Spleen (tissue), 11 donors: ENCODE data around the gene TMEM126A. TPM values are rescaled to one million over a fixed set of nuclear protein-coding genes. Genes with fewer than 3 reads are reported as not detected.

ENCODE experiments used
- DNase-seq: peaks from one replicate; pipeline ENCODE4 v3.0.0-alpha.2; 2020
- H3K27ac ChIP-seq, 8 donors: fragments of 200-600 bp; sonication (generic) in 7 of 8; 1 replicate in 4 of 8; 2 replicates in 4 of 8; pipeline versions ENCODE4 v1.5.0 to v1.8.0; 2016 to 2021; ENCODE audit warnings: inconsistent platforms in 4 of 8, mild to moderate bottlenecking in 4 of 8, moderate library complexity in 1 of 8
- H3K27me3 ChIP-seq, 7 donors: fragments of 200-600 bp; sonication (generic) in 6 of 7; replicated peaks in 1 of 7; 1 replicate in 4 of 7; 2 replicates in 3 of 7; pipeline versions ENCODE4 v1.5.0 to v1.8.0; 2016 to 2021; ENCODE audit warnings: inconsistent platforms in 3 of 7, mild to moderate bottlenecking in 1 of 7
- H3K36me3 ChIP-seq, 6 donors: fragments of 200-600 bp; sonication (generic) in 5 of 6; 1 replicate in 4 of 6; 2 replicates in 2 of 6; pipeline versions ENCODE4 v1.5.0 to v1.8.0; 2016 to 2021; ENCODE audit warnings: inconsistent platforms in 2 of 6
- H3K4me1 ChIP-seq, 6 donors: fragments of 200-600 bp; sonication (generic) in 5 of 6; 1 replicate in 3 of 6; 2 replicates in 3 of 6; pipeline versions ENCODE4 v1.5.0 to v1.8.0; 2016 to 2021; ENCODE audit warnings: inconsistent platforms in 3 of 6
- H3K4me3 ChIP-seq, 8 donors: fragments of 200-600 bp; sonication (generic) in 7 of 8; 1 replicate in 4 of 8; 2 replicates in 4 of 8; pipeline versions ENCODE4 v1.5.0 to v1.8.0; 2016 to 2021; ENCODE audit warnings: inconsistent platforms in 4 of 8, mild to moderate bottlenecking in 4 of 8, moderate library complexity in 2 of 8
- H3K9me3 ChIP-seq, 8 donors: fragments of 200-600 bp; sonication (generic) in 7 of 8; 1 replicate in 4 of 8; 2 replicates in 4 of 8; pipeline versions ENCODE4 v1.5.0 to v1.8.0; 2016 to 2021; ENCODE audit warnings: inconsistent platforms in 4 of 8
- CTCF ChIP-seq, 11 experiments: fragments of 200-600 bp in 7 of 11; fragments of 450-650 bp in 4 of 11; sonication (generic) in 4 of 11; IDR thresholded peaks in 8 of 11; conservative IDR thresholded peaks in 3 of 11; 1 replicate in 7 of 11; 2 replicates in 4 of 11; pipeline versions ENCODE4 v1.4.0 to v1.8.0; 2016 to 2021; ENCODE audit warnings: antibody characterized with exemption in 11 of 11, inconsistent platforms in 4 of 11, mild to moderate bottlenecking in 1 of 11
- POLR2A ChIP-seq, 3 donors: fragments of 450-650 bp; IDR thresholded peaks; one replicate each; pipeline ENCODE4 v1.5.1; 2017; ENCODE audit warnings: antibody characterized with exemption in 3 of 3, mild to moderate bottlenecking in 1 of 3
- POLR2AphosphoS5 ChIP-seq, 3 donors: sonication (generic); formaldehyde crosslinking; IDR thresholded peaks; one replicate each; pipeline ENCODE4 v1.5.1; 2017; ENCODE audit warnings: antibody characterized with exemption in 3 of 3
- WGBS, 5 donors: extraction: QIAGEN DNeasy Blood & Tissue Kit in 3 of 5; methylation state at CpG; one replicate each; pipeline versions ENCODE4 v1.1.5 to v1.1.7; 2013 to 2018; 5-methylcytosine and 5-hydroxymethylcytosine counted together
- intact Hi-C: fragments of 100-400 bp; cut with DNase I; formaldehyde crosslinking; loops from one replicate; pipeline ENCODE4 v1.15.0; 2023; ENCODE audit warnings: low total_unique reads
- polyA plus RNA-seq, 3 donors: library from polyadenylated mRNA; stranded (reverse); fragments of 200-250 nt; gene quantifications; one replicate each; pipeline ENCODE4 v1.2.1, GENCODE V29; 2013
- total RNA-seq, 7 donors: library from RNA; depleted of rRNA in 3 of 7; stranded (reverse); fragments of >200 nt in 3 of 7; fragmentation: NEBNext Ultra II Directional in 4 of 7; extraction: Animal tissue kit (Norgen Biotek cat#: 25700) in 4 of 7; gene quantifications; one replicate each; pipeline versions ENCODE4 v1.1.0 to v1.2.1, GENCODE V29; 2016 to 2021
- donor health status: healthy with polysubstance abuse.
- donor health status: DM: no; HTN: no; CAD: no; lungs with moderate emphysema.
- donor health status: DM: no; HTN: no; CAD: no.
- donor health status: Bipolar disorder and iron deficiency.
- donor health status: healthy.
- donor health status: DM: no; HTN: no; CAD: no.
- donor health status: DM: yes; HTN: yes; CAD: no.

TMEM126A gene
- total and polyA plus RNA-seq, 10 donors: 14.6 to 47.6 (median 20.2) TPM

GRCh38 chr11:85672105-85672902 is 24.5 kb downstream of the TMEM126A start:
- intact Hi-C loops: no loop called here
- TF ChIP-seq CTCF (IDR thresholded peaks at IDR 0.05 in 8 of 11, conservative IDR thresholded peaks at IDR 0.05 in 3 of 11) (no peak), POLR2A (IDR thresholded peaks at IDR 0.05) (no peak), POLR2AphosphoS5 (IDR thresholded peaks at IDR 0.05) (no peak)
- Histone ChIP-seq H3K27me3 (no peaks in the 10 kb centered on the region), H3K36me3 (no peaks in the 10 kb centered on the region), H3K4me3 (no peak overlapping the region), H3K27ac (no peak overlapping the region), H3K9me3 (no peaks in the 10 kb centered on the region), H3K4me1 (no peaks in the 10 kb centered on the region)
- no peak for DNase-seq
- WGBS, 5 donors: 76 to 90% (median 86%) methylated on average over 8 of the region's 8 CpGs

GRCh38 chr11:85673393-85673792 is 25.6 kb downstream of the TMEM126A start:
- Histone ChIP-seq H3K9me3 (no peaks in the 10 kb centered on the region), H3K4me3 (no peak overlapping the region), H3K36me3 (no peaks in the 10 kb centered on the region), H3K27ac (no peak overlapping the region), H3K27me3 (no peaks in the 10 kb centered on the region), H3K4me1 (no peaks in the 10 kb centered on the region)
- no peak for TF ChIP-seq POLR2A (IDR thresholded peaks at IDR 0.05)
- TF ChIP-seq CTCF (IDR thresholded peaks at IDR 0.05 in 8 of 11, conservative IDR thresholded peaks at IDR 0.05 in 3 of 11): no peak
- no peak for DNase-seq
- intact Hi-C loops: no loop called here
- 79 to 92% (median 87%) methylated on average over 3 of the region's 3 CpGs for WGBS, 5 donors

DNA sequence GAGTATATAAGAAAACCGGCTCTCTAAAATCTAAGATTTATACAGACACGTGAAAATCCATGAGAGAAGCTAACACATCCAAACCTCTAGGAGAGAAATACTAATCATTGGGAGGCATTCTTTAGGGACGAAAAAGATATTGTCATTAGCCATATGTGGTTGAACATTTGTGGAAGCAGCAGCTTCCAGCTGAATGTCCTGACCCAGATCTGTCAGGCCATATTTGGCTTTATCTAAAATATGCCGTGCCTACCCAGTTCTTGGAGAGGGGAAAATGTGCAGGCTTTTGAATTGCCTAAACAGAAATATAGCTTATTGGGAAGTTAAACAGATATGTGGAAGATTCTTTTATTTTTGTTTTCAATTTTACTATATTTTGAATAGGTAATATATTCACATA is 31.8 kb downstream of the TMEM126A start:
- H3K27ac ChIP-seq: no peak overlapping the region
- H3K27me3 ChIP-seq: no peaks in the 10 kb centered on the region
- peaks cover 0 to 30% (median 0%) of the 10 kb centered on the region in 6 donors for H3K4me1 ChIP-seq
- H3K4me3 ChIP-seq: no peak overlapping the region
- no peaks in the 10 kb centered on the region for H3K9me3 ChIP-seq
- no peaks in the 10 kb centered on the region for H3K36me3 ChIP-seq
- no peak for TF ChIP-seq CTCF (IDR thresholded peaks at IDR 0.05 in 8 of 11, conservative IDR thresholded peaks at IDR 0.05 in 3 of 11)
- TF ChIP-seq POLR2A (IDR thresholded peaks at IDR 0.05): no peak
- no peak for TF ChIP-seq POLR2AphosphoS5 (IDR thresholded peaks at IDR 0.05)
- no peak for DNase-seq
- intact Hi-C loops: no loop called here
- WGBS, 5 donors: 72 to 89% (median 82%) methylated on average over 4 of the region's 4 CpGs

DNA sequence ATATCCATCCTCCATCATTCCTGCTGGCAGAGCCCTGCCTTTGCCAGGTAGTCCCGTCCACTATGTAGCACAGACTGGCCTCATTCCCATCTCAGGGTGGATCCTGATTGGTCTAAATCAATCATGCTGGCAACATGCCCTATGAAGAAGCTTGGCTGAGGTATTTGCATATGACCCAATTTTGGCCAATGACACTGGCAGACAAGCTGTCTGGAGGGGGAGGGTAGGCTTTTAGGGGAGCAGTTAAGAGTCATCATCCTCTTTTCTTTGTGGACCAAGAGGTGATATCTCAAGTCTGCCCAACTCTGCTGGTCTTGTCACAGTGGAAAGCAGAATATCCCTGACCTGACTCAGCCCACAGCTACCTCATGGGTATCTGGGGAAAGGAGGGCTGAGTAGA is 33.1 kb downstream of the TMEM126A start:
- TF ChIP-seq POLR2A (IDR thresholded peaks at IDR 0.05): no peak
- no peak for TF ChIP-seq POLR2AphosphoS5 (IDR thresholded peaks at IDR 0.05)
- no peak for TF ChIP-seq CTCF (IDR thresholded peaks at IDR 0.05 in 8 of 11, conservative IDR thresholded peaks at IDR 0.05 in 3 of 11)
- WGBS, 5 donors: 66 to 96% (median 85%) methylated on average over 1 of the region's 1 CpG

More for the DNA sequence above, 33.1 kb downstream of the TMEM126A start:
- Histone ChIP-seq H3K9me3 (no peaks in the 10 kb centered on the region), H3K4me3 (no peak overlapping the region), H3K27me3 (no peaks in the 10 kb centered on the region), H3K4me1 (peaks cover 0 to 30% (median 2%) of the 10 kb centered on the region in 6 donors), H3K27ac (peak overlapping the region in 1 of 8 donors; percentile 74), H3K36me3 (no peaks in the 10 kb centered on the region)
- intact Hi-C loops: no loop called here
- no peak for DNase-seq
